ENCODE results near the gene GLP2R. TPM values are rescaled to one million over a fixed set of nuclear protein-coding genes. Genes with fewer than 3 reads are reported as not detected.

The GLP2R gene
- total and polyA plus RNA-seq, 2 of the 8 experiments (the other 6 are each of a cell fraction or from before 2014, with no cell fraction given) = not detected

DNA sequence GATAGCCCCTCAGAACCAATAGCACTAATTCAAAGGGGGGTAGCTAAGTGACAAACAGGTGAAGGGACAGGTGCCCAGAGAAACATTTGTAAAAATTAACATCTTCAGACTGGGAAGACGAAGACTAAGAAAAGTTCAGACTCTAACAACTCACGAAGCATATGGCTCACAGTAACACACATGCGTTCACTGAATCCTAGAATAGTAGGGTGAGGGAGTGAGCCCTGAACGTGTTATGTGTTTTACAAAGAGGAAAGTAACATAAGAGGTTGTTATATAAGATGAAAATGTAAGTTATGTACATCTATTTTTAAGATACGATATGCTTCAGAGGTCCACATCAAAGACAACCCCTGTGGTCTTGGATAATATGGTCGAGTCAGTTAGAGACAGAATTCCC is 19.0 kb upstream of the GLP2R start:
- H3K56ac ChIP-seq (replicated peaks; ENCODE audit: insufficient read length, low read depth, low read length) = no peak overlapping the region
- no peak overlapping the region for H3K27ac ChIP-seq (ENCODE audit: low read depth, low read length)
- no peak for FAIRE-seq
- 0 out of 4 replicates have a peak, but pooled peaks cover 0 to 2% of the 10 kb centered on the region in 2 experiments for H3K9me3 ChIP-seq (ENCODE audit: insufficient read depth in 2 of 2, low read depth in 1 of 2, low read length in 1 of 2)
- no peaks in the 10 kb centered on the region for H3K36me3 ChIP-seq (ENCODE audit: control insufficient read depth in 2 of 4, insufficient read depth in 4 of 4, low read length in 3 of 4)
- no peak overlapping the region for H3K14ac ChIP-seq (ENCODE audit: insufficient read length)
- H2BK20ac ChIP-seq (ENCODE audit: low read length) = no peak overlapping the region
- no peak overlapping the region for H3K4me2 ChIP-seq (ENCODE audit: insufficient read depth in 1 of 2, low read depth in 2 of 2, low read length in 2 of 2)
- H3K4me3 ChIP-seq (ENCODE audit: extremely low read depth in 1 of 4, insufficient read depth in 2 of 4, low read depth in 3 of 4, low read length in 4 of 4) = no peak overlapping the region
- no peak overlapping the region for H3K9ac ChIP-seq (replicated peaks in 1 of 4; ENCODE audit: extremely low read depth in 1 of 4, low read depth in 3 of 4, low read length in 3 of 4)
- H4K8ac ChIP-seq (ENCODE audit: extremely low read depth, insufficient read depth, low read length) = no peak overlapping the region
- no peak overlapping the region for H2BK12ac ChIP-seq (ENCODE audit: low read depth, low read length)
- H3K79me1 ChIP-seq (ENCODE audit: low read depth, low read length) = no peaks in the 10 kb centered on the region
- no peak overlapping the region for H4K5ac ChIP-seq (ENCODE audit: insufficient read length, low read depth, low read length)
- H3K18ac ChIP-seq (ENCODE audit: extremely low read depth, low read length) = no peak overlapping the region
- H4K20me1 ChIP-seq (replicated peaks in 1 of 2; ENCODE audit: control insufficient read depth in 1 of 2, insufficient read depth in 2 of 2, low read length in 2 of 2) = no peaks in the 10 kb centered on the region
- TF ChIP-seq, protein P1, sequence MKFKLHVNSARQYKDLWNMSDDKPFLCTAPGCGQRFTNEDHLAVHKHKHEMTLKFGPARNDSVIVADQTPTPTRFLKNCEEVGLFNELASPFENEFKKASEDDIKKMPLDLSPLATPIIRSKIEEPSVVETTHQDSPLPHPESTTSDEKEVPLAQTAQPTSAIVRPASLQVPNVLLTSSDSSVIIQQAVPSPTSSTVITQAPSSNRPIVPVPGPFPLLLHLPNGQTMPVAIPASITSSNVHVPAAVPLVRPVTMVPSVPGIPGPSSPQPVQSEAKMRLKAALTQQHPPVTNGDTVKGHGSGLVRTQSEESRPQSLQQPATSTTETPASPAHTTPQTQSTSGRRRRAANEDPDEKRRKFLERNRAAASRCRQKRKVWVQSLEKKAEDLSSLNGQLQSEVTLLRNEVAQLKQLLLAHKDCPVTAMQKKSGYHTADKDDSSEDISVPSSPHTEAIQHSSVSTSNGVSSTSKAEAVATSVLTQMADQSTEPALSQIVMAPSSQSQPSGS (IDR thresholded peaks at IDR 0.05; ENCODE audit: low read length) = no peak
- TF ChIP-seq RBBP5 (IDR thresholded peaks at IDR 0.05; ENCODE audit: borderline replicate concordance, low read depth, low read length) (no peak), TCF12 (IDR thresholded peaks at IDR 0.05; ENCODE audit: low read depth, low read length) (no peak), NRF1 (IDR thresholded peaks at IDR 0.05; ENCODE audit: low read depth, low read length) (no peak)
- TF ChIP-seq, protein P2, sequence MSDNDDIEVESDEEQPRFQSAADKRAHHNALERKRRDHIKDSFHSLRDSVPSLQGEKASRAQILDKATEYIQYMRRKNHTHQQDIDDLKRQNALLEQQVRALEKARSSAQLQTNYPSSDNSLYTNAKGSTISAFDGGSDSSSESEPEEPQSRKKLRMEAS (IDR thresholded peaks at IDR 0.05) = no peak
- ChIA-PET CTCF (ENCODE audit: partially characterized antibody) (interaction anchor here (0.6 to 2.0 kb wide), 4 partner anchors 11 to 127 kb away, joined by 3 to 4 read pairs (median 4); no protein-coding TSS in a partner anchor), POLR2A (ENCODE audit: partially characterized antibody) (no interaction called here)
- no peak overlapping the region for H2BK120ac ChIP-seq (replicated peaks; ENCODE audit: low read depth, low read length)
- H3K4me1 ChIP-seq (replicated peaks in 1 of 4; ENCODE audit: control insufficient read depth in 3 of 4, insufficient read depth in 4 of 4, low read length in 3 of 4) = no peaks in the 10 kb centered on the region
- no peaks in the 10 kb centered on the region for H3K23me2 ChIP-seq (ENCODE audit: low read depth, low read length)
- DNase-seq (ENCODE audit: low read depth in 1 of 2, low spot score in 2 of 2) = no peak
- H3K23ac ChIP-seq (ENCODE audit: insufficient read length) = no peak overlapping the region
- H4K91ac ChIP-seq (replicated peaks; ENCODE audit: insufficient read length, low read length) = no peak overlapping the region
- no peak overlapping the region for H2AK5ac ChIP-seq (ENCODE audit: low read depth, low read length)
- H3K27me3 ChIP-seq (replicated peaks in 1 of 4; ENCODE audit: control insufficient read depth in 3 of 4, extremely low read depth in 1 of 4, insufficient read depth in 3 of 4, low read length in 3 of 4) = no peaks in the 10 kb centered on the region
- H2BK15ac ChIP-seq (ENCODE audit: low read length) = no peak overlapping the region
- no peak overlapping the region for H2BK5ac ChIP-seq (ENCODE audit: low read depth, low read length)
- H3K79me2 ChIP-seq (ENCODE audit: control insufficient read depth in 1 of 2, insufficient read depth in 2 of 2, low read length in 2 of 2) = no peaks in the 10 kb centered on the region
- no peak overlapping the region for H2AFZ ChIP-seq (ENCODE audit: low read length)
- H3K4ac ChIP-seq (replicated peaks; ENCODE audit: insufficient read length, low read depth, low read length) = no peak overlapping the region
- 84% methylated on average over 6 of the region's 6 CpGs; no CpG with 5 or more reads in 1 of the 2 experiments for WGBS, 2 experiments (ENCODE audit: extremely low coverage in 1 of 2, insufficient coverage in 1 of 2, insufficient read length in 1 of 2, insufficient replicate concordance in 2 of 2, low coverage in 1 of 2, low lambda C conversion rate in 2 of 2, missing lambda C conversion rate in 1 of 2)

All from H1 (cell line).